KG1 (cell line): ENCODE results near the gene GPS1.
"Not testable (repeated sequence)": the region's sequence is repeated elsewhere in the genome, so short reads cannot be mapped to it uniquely, and the experiment has no call there.

Experiments used
- DNase-seq: peaks from one replicate; lab custom pipeline; 2025; lab: John Stamatoyannopoulos, UW

Gene GPS1

GRCh38 chr17:82028966-82029365 lies 22.7 kb upstream of the GPS1 start:
- no peak for DNase-seq

GRCh38 chr17:82029391-82029790 lies 22.3 kb upstream of the GPS1 start:
- DNase-seq, result no peak

GRCh38 chr17:82029990-82030469 lies 21.7 kb upstream of the GPS1 start:
- no peak for DNase-seq

GRCh38 chr17:82030470-82031302 lies 21.0 kb upstream of the GPS1 start:
- DNase-seq, result peak; percentile 83

- DNase-seq, result no peak
Measured at GRCh38 chr17:82031303-82031884, 20.3 kb upstream of the GPS1 start, which contains the start of gene RAC3. RAC3 (plus strand) TSS chr17:82031678; CDS start chr17:82031762, 84 bp downstream.

- DNase-seq, result no peak
Measured at GRCh38 chr17:82031885-82032627, 19.6 kb upstream of the GPS1 start.

GRCh38 chr17:82033359-82034085 lies 18.2 kb upstream of the GPS1 start:
- DNase-seq, result no peak

GRCh38 chr17:82034371-82035011 lies 17.2 kb upstream of the GPS1 start:
- DNase-seq, result no peak

- no peak for DNase-seq
Measured at GRCh38 chr17:82035488-82035887, 16.2 kb upstream of the GPS1 start.

GRCh38 chr17:82035956-82036633 lies 15.6 kb upstream of the GPS1 start:
- no peak for DNase-seq

- DNase-seq, result no peak
Measured at GRCh38 chr17:82036634-82037091, 15.0 kb upstream of the GPS1 start.

GRCh38 chr17:82037092-82037888 lies 14.4 kb upstream of the GPS1 start, which contains the start of gene DCXR:
DCXR (minus strand) TSS chr17:82037697; CDS start chr17:82037682, 15 bp downstream.
- peak; percentile 78 for DNase-seq

- no peak for DNase-seq
Measured at GRCh38 chr17:82037889-82038195, 13.9 kb upstream of the GPS1 start.

GRCh38 chr17:82038796-82039409 lies 12.8 kb upstream of the GPS1 start:
- not testable (repeated sequence) for DNase-seq

- DNase-seq, result no peak
Measured at GRCh38 chr17:82039695-82040299, 11.9 kb upstream of the GPS1 start.

- DNase-seq, result no peak
Measured at GRCh38 chr17:82041144-82041814, 10.4 kb upstream of the GPS1 start.

GRCh38 chr17:82042649-82043048 lies 9.0 kb upstream of the GPS1 start:
- DNase-seq, result no peak

- DNase-seq, result no peak
Measured at GRCh38 chr17:82043507-82043906, 8.2 kb upstream of the GPS1 start.
